IMR-90 (cell line): ENCODE measurements around the gene IGSF9B. TPM values are rescaled to one million over a fixed set of nuclear protein-coding genes. Genes with fewer than 3 reads are reported as not detected.

Source experiments
- ATAC-seq: fragments of 200-7000 bp; cut with Tn5 transposase; 2 replicates; pipeline ENCODE4 v1.9.1; 2020; ENCODE audit warnings: low read depth, mild to moderate bottlenecking, moderate library complexity
- BruUV-seq: library from RNA; stranded (reverse); fragments of 400-500 nt; replicated peaks from 2 replicates; lab custom pipeline; 2021; lab: Mats Ljungman, UMichigan
- CTCF ChIA-PET: fragments of 300-600 bp; formaldehyde crosslinking; extraction: SDS; loops from one replicate; lab custom pipeline; 2021; ENCODE audit warnings: antibody characterized with exemption; lab: Yijun Ruan, JAX
- POLR2A ChIA-PET: fragments of 300-600 bp; sonication (Branson Sonifier 250); formaldehyde crosslinking; loops from one replicate; lab custom pipeline; 2022; ENCODE audit warnings: antibody characterized with exemption; ENCODE audit not compliant: unreplicated experiment; lab: Charles Lee
- DNase-seq: peaks from one replicate; pipeline ENCODE4 v3.0.0; 2013
- H2AFZ ChIP-seq: replicated peaks from 2 replicates; pipeline ENCODE3; 2013; ENCODE audit warnings: low read length, mild to moderate bottlenecking; ENCODE audit not compliant: poor library complexity
- H2AK5ac ChIP-seq: 2 replicates; pipeline ENCODE4 v1.6.1; 2013; ENCODE audit warnings: low read depth, low read length, inconsistent platforms
- H2AK9ac ChIP-seq: replicated peaks from 2 replicates; pipeline ENCODE3; 2013; ENCODE audit warnings: mild to moderate bottlenecking, low read depth, low read length, moderate library complexity; ENCODE audit not compliant: poor library complexity
- H2BK120ac ChIP-seq: 2 replicates; pipeline ENCODE4 v1.6.1; 2013; ENCODE audit warnings: low read depth, low read length, inconsistent platforms
- H2BK15ac ChIP-seq: 3 replicates; pipeline ENCODE4 v1.6.1; 2013; ENCODE audit warnings: low read depth, low read length, inconsistent platforms
- H2BK20ac ChIP-seq: 2 replicates; pipeline ENCODE4 v1.6.1; 2013; ENCODE audit warnings: low read depth, mild to moderate bottlenecking, inconsistent platforms, low read length, moderate library complexity
- H2BK5ac ChIP-seq: 2 replicates; pipeline ENCODE4 v1.6.1; 2013; ENCODE audit warnings: mild to moderate bottlenecking, low read depth, low read length, inconsistent platforms; ENCODE audit not compliant: poor library complexity, severe bottlenecking
- H3K14ac ChIP-seq: replicated peaks from 2 replicates; pipeline ENCODE4 v1.6.1; 2013; ENCODE audit warnings: low read depth, low read length, inconsistent platforms
- H3K18ac ChIP-seq: 2 replicates; pipeline ENCODE4 v1.6.1; 2013; ENCODE audit warnings: low read depth, low read length, control low read depth
- H3K23ac ChIP-seq: 2 replicates; pipeline ENCODE4 v1.6.1; 2013; ENCODE audit warnings: low read depth, low read length, inconsistent platforms
- H3K27ac ChIP-seq: 2 replicates; pipeline ENCODE4 v1.5.1; 2013; ENCODE audit warnings: mild to moderate bottlenecking, control low read depth, low read length; ENCODE audit not compliant: insufficient read depth
- H3K27me3 ChIP-seq: 2 replicates; pipeline ENCODE4 v1.6.1; 2013; ENCODE audit warnings: low read length; ENCODE audit not compliant: control insufficient read depth, insufficient read depth
- H3K36me3 ChIP-seq: 2 replicates; pipeline ENCODE4 v1.6.1; 2013; ENCODE audit warnings: low read length, mixed read lengths; ENCODE audit not compliant: control insufficient read depth, insufficient read depth
- H3K4ac ChIP-seq: 2 replicates; pipeline ENCODE4 v1.6.1; 2013; ENCODE audit warnings: low read depth, low read length, inconsistent platforms
- H3K4me1 ChIP-seq: 2 replicates; pipeline ENCODE4 v1.6.1; 2013; ENCODE audit warnings: low read length, mixed read lengths; ENCODE audit not compliant: control insufficient read depth, insufficient read depth
- H3K4me2 ChIP-seq: 2 replicates; pipeline ENCODE4 v1.6.1; 2013; ENCODE audit warnings: low read depth, mild to moderate bottlenecking, control low read depth, low read length, moderate library complexity
- H3K4me3 ChIP-seq: 2 replicates; pipeline ENCODE4 v1.5.1; 2013; ENCODE audit warnings: low read depth, mild to moderate bottlenecking, control low read depth, low read length, moderate library complexity; ENCODE audit not compliant: insufficient read depth
- H3K56ac ChIP-seq: 2 replicates; pipeline ENCODE4 v1.6.1; 2013; ENCODE audit warnings: low read length, inconsistent platforms; ENCODE audit not compliant: insufficient read depth; ENCODE audit errors: extremely low read depth
- H3K79me1 ChIP-seq, 2 experiments: 2 replicates each; pipeline ENCODE4 v1.6.1; 2013; ENCODE audit warnings: low read length in 2 of 2, inconsistent platforms in 1 of 2, low read depth in 1 of 2
- H3K9ac ChIP-seq: 2 replicates; pipeline ENCODE4 v1.6.1; 2013; ENCODE audit warnings: low read depth, low read length, control low read depth
- H3K9me1 ChIP-seq: 2 replicates; pipeline ENCODE4 v1.6.1; 2013; ENCODE audit warnings: low read length, inconsistent platforms; ENCODE audit not compliant: insufficient read depth
- H3K9me3 ChIP-seq: 2 replicates; pipeline ENCODE4 v1.6.1; 2013; ENCODE audit warnings: low read length; ENCODE audit not compliant: control insufficient read depth, insufficient read depth
- H4K20me1 ChIP-seq: 2 replicates; pipeline ENCODE4 v1.6.1; 2013; ENCODE audit warnings: low read length, inconsistent platforms; ENCODE audit not compliant: insufficient read depth
- H4K5ac ChIP-seq: 2 replicates; pipeline ENCODE4 v1.6.1; 2013; ENCODE audit warnings: mild to moderate bottlenecking, low read depth, low read length, control low read depth
- H4K8ac ChIP-seq, 2 experiments: 2 replicates each; pipeline ENCODE4 v1.6.1; 2013; ENCODE audit warnings: low read depth in 2 of 2, low read length in 2 of 2, control low read depth in 1 of 2, inconsistent platforms in 1 of 2
- H4K91ac ChIP-seq: 2 replicates; pipeline ENCODE4 v1.6.1; 2013; ENCODE audit warnings: low read depth, low read length, inconsistent platforms; ENCODE audit not compliant: insufficient read depth
- BHLHE40 ChIP-seq: fragments of 150-350 bp; IDR thresholded peaks from 2 replicates; pipeline ENCODE4 v1.6.1; 2016; ENCODE audit warnings: mild to moderate bottlenecking, low read depth, low read length
- CEBPB ChIP-seq: IDR thresholded peaks from 2 replicates; pipeline ENCODE4 v1.6.1; 2012; ENCODE audit warnings: low read depth, low read length, improper control_type of control experiment
- CHD1 ChIP-seq: IDR thresholded peaks from 2 replicates; pipeline ENCODE4 v1.6.1; 2012; ENCODE audit warnings: low read depth, low read length, improper control_type of control experiment
- CTCF ChIP-seq: conservative IDR thresholded peaks from 2 replicates; pipeline ENCODE4 v1.5.1; 2012; ENCODE audit warnings: mild to moderate bottlenecking, low read depth, low read length, improper control_type of control experiment
- ELK1 ChIP-seq: fragments of 150-350 bp; IDR thresholded peaks from 2 replicates; pipeline ENCODE4 v1.6.1; 2016; ENCODE audit warnings: low read depth, mild to moderate bottlenecking, low read length, moderate library complexity, borderline replicate concordance
- FOS ChIP-seq: fragments of 150-350 bp; IDR thresholded peaks from 2 replicates; pipeline ENCODE4 v1.6.1; 2016; ENCODE audit warnings: low read depth, low read length
- MAFK ChIP-seq: IDR thresholded peaks from 2 replicates; pipeline ENCODE4 v1.6.1; 2012; ENCODE audit warnings: low read depth, low read length, improper control_type of control experiment
- MAZ ChIP-seq: IDR thresholded peaks from 2 replicates; pipeline ENCODE4 v1.6.1; 2012; ENCODE audit warnings: low read depth, mild to moderate bottlenecking, low read length, improper control_type of control experiment, moderate library complexity, borderline replicate concordance
- MXI1 ChIP-seq: IDR thresholded peaks from 2 replicates; pipeline ENCODE4 v1.6.1; 2012; ENCODE audit warnings: low read depth, mild to moderate bottlenecking, low read length, moderate library complexity, borderline replicate concordance
- NFE2L2 ChIP-seq: fragments of 150-350 bp; IDR thresholded peaks from 2 replicates; pipeline ENCODE4 v1.6.1; 2016; ENCODE audit warnings: low read depth, mild to moderate bottlenecking, low read length
- RAD21 ChIP-seq: IDR thresholded peaks from 2 replicates; pipeline ENCODE4 v1.6.1; 2012; ENCODE audit warnings: low read length, improper control_type of control experiment
- RCOR1 ChIP-seq: IDR thresholded peaks from 2 replicates; pipeline ENCODE4 v1.6.1; 2012; ENCODE audit warnings: mild to moderate bottlenecking, low read length, improper control_type of control experiment; ENCODE audit not compliant: insufficient replicate concordance
- SMC3 ChIP-seq: fragments of 150-350 bp; IDR thresholded peaks from 2 replicates; pipeline ENCODE4 v1.6.1; 2016; ENCODE audit warnings: low read depth, mild to moderate bottlenecking, antibody characterized with exemption, low read length, moderate library complexity
- WGBS, 2 experiments: methylation state at CpG; one replicate each; pipeline versions ENCODE4 v1.1.5 to v1.1.7; 2013; ENCODE audit warnings: missing lambda C conversion rate in 2 of 2; ENCODE audit not compliant: insufficient read length in 1 of 2; ENCODE audit errors: extremely low coverage in 2 of 2; 5-methylcytosine and 5-hydroxymethylcytosine counted together
- dilution Hi-C: fragments of 300-500 bp; cut with HindIII; formaldehyde crosslinking; loops from one replicate; pipeline ENCODE4 v1.14.3; 2018; ENCODE audit warnings: low sequenced_read_pairs; ENCODE audit not compliant: unreplicated experiment
- in situ Hi-C: fragments of 300-500 bp; cut with MboI; formaldehyde crosslinking; loops from 3 replicates; pipeline ENCODE4 v1.14.3; 2019; ENCODE audit warnings: low sequenced_read_pairs, inconsistent platforms, mixed read lengths
- intact Hi-C: fragments of 100-400 bp; cut with micrococcal nuclease; formaldehyde crosslinking; loops from 2 replicates; pipeline ENCODE4 v1.10.0; 2022
- polyA plus RNA-seq, 3 experiments: library from polyadenylated mRNA; depleted of rRNA; stranded (reverse); fragments of >200 nt; gene quantifications; 2 replicates each; pipeline ENCODE4 v1.2.3, GENCODE V29; 2012; ENCODE audit warnings: low replicate concordance in 1 of 3
- total RNA-seq: library from RNA; depleted of rRNA; stranded (reverse); fragments of >200 nt; gene quantifications from 2 replicates; pipeline ENCODE4 v1.2.3, GENCODE V29; 2012
- TF ChIP-seq, protein P1 (sequence below): fragments of 150-350 bp; IDR thresholded peaks from 2 replicates; pipeline ENCODE4 v1.6.1; 2017; ENCODE audit warnings: mild to moderate bottlenecking, antibody characterized with exemption, low read length, low read depth

IGSF9B gene
- total and polyA plus RNA-seq, 2 of the 4 experiments (the other 2 are of a cell fraction), result under 0.01 to 0.10 TPM

DNA sequence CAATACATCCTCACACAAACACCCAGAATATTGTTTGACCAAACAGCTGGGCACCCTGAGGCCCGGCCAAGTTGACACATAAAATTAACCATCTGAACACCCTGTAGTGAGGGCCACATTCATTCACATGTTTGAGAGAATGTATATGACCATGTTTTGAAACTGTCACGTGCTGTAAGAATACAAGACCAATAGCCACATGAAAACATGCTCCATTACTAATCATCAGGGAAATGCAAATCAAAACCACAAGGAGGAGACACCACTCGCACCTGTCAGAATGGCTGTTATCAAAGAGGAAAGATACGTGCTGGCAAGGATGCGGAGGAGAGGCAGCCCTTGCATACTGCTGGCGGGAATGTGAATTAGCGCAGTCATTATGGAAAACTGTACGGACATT is 38.3 kb upstream of the IGSF9B start:
- Histone ChIP-seq H3K79me1 (no peaks in the 10 kb centered on the region), H2BK20ac (no peak overlapping the region), H3K27me3 (no peaks in the 10 kb centered on the region; the same call in 1 of the 2 replicates), H2AK5ac (no peak overlapping the region), H3K56ac (no peak overlapping the region), H3K18ac (no peak overlapping the region), H3K36me3 (no peaks in the 10 kb centered on the region), H2AK9ac (no peak overlapping the region), H3K23ac (no peak overlapping the region), H3K9me3 (no peaks in the 10 kb centered on the region), H3K4ac (no peak overlapping the region), H2BK120ac (no peak overlapping the region), H4K8ac (no peak overlapping the region), H3K27ac (no peak overlapping the region), H3K4me1 (no peaks in the 10 kb centered on the region), H3K14ac (no peak overlapping the region), H4K91ac (no peak overlapping the region), H2AFZ (no peak overlapping the region), H3K9me1 (no peaks in the 10 kb centered on the region), H2BK5ac (no peak overlapping the region), H2BK15ac (no peak overlapping the region), H3K9ac (no peak overlapping the region), H4K5ac (no peak overlapping the region), H3K4me2 (no peak overlapping the region), H3K4me3 (no peak overlapping the region), H4K20me1 (no peaks in the 10 kb centered on the region)
- ATAC-seq (no peak), DNase-seq (no peak)
- 100% methylated on average over 3 of the region's 8 CpGs; no CpG with 5 or more reads in 1 of the 2 experiments for WGBS, 2 experiments
- TF ChIP-seq CTCF (no peak), MAZ (no peak), BHLHE40 (no peak), CHD1 (no peak), RAD21 (no peak), NFE2L2 (no peak), FOS (no peak), MXI1 (no peak), CEBPB (no peak), RCOR1 (no peak), ELK1 (no peak), SMC3 (no peak), MAFK (no peak)
- TF ChIP-seq, protein P1, sequence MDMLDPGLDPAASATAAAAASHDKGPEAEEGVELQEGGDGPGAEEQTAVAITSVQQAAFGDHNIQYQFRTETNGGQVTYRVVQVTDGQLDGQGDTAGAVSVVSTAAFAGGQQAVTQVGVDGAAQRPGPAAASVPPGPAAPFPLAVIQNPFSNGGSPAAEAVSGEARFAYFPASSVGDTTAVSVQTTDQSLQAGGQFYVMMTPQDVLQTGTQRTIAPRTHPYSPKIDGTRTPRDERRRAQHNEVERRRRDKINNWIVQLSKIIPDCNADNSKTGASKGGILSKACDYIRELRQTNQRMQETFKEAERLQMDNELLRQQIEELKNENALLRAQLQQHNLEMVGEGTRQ, result no peak
- intact Hi-C loops, result no loop called here
- dilution Hi-C loops, result no loop called here
- CTCF ChIA-PET, result no interaction called here
- in situ Hi-C loops, result no loop called here
- BruUV-seq, result no TSS peak
- POLR2A ChIA-PET, result no interaction called here
